Hepatocyte (in vitro differentiated cells): ENCODE results near the gene CSF2RB.

Experiments
- CTCF ChIP-seq: fragments of 200-600 bp; sonication (generic); IDR thresholded peaks from 2 replicates; pipeline ENCODE4 v1.5.1; 2016; ENCODE audit warnings: antibody characterized with exemption, mild to moderate bottlenecking; ENCODE audit not compliant: poor library complexity
- EZH2 ChIP-seq: fragments of 200-600 bp; sonication (generic); IDR thresholded peaks from 2 replicates; pipeline ENCODE4 v1.6.1; 2016; ENCODE audit warnings: antibody characterized with exemption, mild to moderate bottlenecking, borderline replicate concordance
- EZH2phosphoT487 ChIP-seq: fragments of 200-600 bp; sonication (generic); IDR thresholded peaks from one replicate; pipeline ENCODE4 v1.6.1; 2018; ENCODE audit warnings: antibody characterized with exemption, mild to moderate bottlenecking, low read depth, moderate library complexity; ENCODE audit not compliant: unreplicated experiment, severe bottlenecking

DNA sequence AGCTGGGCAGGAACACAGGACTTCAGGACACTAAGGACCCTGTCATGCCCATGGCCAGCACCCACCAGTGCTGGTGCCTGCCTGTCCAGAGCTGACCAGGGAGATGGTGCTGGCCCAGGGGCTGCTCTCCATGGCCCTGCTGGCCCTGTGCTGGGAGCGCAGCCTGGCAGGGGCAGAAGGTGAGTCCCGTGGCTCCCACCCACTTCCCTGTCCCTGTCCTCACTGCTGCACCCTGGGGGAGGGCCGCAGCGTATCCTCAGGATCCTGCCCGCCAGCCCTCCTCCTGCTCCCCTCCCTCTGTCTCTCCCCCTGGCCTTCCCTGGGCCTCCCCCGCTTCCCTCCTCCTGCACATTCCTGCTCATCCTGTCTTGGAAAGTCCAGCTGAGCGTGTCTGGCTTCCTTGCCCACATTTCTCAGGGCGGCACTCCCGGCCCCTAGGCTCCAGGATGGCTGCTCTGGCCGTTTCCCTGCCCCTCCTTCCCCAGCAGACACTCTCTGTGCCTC, 8.7 kb downstream of the CSF2RB start:
- TF ChIP-seq CTCF (no peak), EZH2 (no peak), EZH2phosphoT487 (no peak)
